Stimulated activated CD4-positive, alpha-beta T cell treated with anti-CD3 and anti-CD28 coated beads, Interleukin-15, amount 100 ng/mL, for 24 hours (primary cell): ENCODE measurements around the gene FREM1.

Source experiments
- DNase-seq: peaks from one replicate; pipeline ENCODE4 v3.0.0-alpha.2; 2020

Gene FREM1

DNA sequence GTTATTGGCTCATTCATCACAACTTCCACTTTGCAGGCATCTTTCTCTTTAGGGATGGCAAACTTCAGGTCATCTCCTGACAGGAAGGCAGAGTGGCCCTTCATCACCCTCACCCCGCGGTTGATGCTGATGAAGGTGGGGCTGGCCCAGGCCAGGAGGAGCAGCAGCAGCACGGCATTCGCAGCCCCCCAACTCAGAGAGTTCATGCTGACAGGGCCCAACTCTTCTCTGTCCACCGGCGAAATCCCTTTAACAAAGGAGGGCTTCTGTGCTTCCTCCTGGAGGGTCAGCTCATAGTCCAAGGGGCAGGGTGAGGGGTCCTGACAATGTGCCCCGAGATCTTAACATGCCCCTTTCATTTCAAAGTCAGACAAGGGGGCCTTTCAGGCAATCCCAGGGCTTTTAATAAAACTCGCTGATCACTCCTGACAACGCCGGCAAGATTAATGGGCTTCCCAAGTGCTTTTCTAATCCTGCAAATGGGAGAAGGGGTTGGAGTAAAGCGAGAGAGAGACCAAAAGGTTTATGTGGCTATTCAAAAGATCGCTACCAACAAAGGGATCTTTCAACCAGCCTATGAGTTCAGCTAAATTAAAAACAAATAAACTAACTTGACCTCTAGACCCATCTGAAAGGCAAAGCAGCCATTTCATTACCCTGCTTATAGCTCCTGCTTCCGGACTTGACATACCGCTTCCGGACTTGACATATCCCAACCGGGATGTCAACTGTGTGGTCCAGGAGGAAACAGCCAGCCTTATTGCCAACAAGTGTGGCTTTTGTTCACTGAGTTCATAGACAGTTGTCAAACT lies 41.2 kb downstream of the FREM1 start:
- DNase-seq = no peak

DNA sequence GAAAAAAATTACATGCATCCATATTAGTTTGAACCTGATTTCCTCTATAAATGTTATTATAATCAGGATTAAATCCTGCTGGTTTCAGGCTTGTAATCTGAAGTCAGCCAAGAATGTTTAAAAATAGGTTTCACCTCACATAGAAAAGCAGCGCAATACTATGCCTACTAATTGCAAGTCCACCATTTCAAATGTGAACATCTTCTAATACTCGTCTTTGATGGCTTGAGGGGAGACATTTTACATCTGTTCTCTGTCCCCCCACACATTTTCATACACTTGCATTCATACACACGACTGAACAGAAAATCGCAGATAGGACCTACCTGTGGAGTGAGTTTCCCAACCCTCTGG lies 41.8 kb downstream of the FREM1 start:
- DNase-seq = no peak

DNA sequence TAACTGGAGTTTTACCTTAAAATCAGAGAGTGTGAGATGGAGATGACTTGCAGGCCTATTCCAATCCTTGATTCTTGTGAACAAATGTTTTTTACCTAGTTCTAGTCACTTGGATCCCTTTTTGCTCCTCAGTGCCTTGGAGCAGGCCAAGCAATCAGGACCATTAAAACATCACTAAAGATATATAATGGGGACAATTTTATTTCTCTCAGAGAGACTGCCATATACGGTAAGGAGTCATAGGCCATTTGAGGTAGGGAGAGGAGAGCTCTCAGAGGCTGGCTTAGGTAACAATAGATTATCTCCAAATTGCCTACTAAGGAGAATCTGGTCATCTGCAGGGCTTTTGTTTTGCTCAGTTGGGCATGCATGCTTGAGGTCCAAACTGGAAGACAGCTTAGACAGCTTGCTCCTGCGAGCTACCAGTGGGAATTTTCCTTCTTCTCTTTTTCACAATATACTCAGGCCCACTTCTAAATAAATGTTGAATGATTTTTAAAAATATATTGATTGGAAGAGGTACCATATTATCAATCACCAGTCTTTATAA lies 44.0 kb downstream of the FREM1 start:
- no peak for DNase-seq

DNA sequence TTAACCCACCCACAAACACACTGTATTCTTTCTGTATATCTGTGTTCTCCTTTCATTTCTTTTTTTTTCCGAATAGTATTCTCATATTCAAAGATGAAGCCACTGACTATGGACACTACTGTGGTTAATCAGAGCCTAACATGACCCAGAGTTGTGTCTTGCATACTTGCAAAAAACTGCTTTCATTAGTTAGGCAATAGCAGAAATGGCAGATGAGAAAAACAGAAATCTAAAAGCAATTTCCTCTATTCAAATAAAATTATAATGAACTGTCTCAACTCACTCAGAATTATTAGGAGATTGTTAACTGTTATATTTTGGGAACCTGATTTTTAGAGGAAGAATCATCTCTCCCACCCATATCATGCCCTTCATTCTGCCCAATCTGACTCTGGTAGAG lies 45.9 kb downstream of the FREM1 start:
- no peak for DNase-seq

DNA sequence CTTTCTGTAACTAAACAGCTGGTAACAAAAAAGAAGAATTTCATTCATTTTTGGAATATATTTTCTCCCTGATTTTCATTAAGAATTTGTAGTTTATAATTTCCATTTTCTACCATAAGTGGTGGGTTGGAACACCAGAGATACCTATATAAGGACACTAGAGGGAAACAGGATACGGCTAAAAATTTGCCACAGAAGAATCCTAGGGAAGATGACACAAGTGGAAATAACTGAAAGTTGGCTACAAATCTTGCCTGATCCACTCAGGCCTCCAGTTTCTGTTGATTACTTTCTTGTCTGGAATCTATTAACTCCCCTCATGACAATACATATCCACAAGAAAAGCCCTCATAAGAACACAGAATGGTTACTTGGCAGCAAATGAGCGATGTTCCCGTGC lies 46.8 kb downstream of the FREM1 start:
- no peak for DNase-seq

DNA sequence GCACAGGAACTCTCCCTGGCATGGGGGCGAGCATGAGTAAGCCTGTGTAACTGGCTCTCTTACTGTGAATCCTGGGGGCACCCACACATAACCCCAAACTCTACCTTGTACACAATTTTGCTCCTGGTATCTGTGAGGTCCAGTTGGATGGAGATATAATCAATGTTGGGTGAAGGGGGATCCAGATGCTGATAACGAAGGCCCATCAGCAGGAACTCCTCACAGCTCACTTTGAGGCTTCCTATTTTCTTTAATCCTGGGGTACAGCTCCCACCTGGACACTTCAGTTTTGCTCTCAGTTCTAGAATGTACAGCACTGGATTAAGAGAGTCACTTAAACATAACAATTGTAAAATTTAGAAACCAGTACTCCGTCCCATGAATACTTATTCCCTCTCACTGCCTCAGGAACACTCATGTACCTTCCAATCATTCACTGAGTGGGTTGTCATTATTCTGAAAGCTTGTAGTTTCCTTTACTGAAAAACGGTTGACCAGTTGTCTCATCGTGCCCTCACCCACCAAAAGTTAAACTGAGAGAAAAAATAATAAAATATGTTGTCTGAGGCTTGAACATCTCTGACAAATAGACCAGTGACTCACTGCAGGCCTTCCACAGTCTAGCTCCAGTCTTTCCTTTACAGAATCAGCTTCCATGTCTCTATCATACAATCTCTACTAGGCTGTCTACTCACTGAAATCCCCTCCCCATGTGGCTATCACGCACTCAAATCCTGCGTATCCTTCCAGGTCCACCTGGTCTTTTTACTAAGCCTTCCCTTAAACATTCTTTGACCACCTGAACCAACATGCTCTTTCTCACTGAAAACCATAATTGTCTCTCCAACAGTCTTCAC lies 52.6 kb downstream of the FREM1 start:
- no peak for DNase-seq

DNA sequence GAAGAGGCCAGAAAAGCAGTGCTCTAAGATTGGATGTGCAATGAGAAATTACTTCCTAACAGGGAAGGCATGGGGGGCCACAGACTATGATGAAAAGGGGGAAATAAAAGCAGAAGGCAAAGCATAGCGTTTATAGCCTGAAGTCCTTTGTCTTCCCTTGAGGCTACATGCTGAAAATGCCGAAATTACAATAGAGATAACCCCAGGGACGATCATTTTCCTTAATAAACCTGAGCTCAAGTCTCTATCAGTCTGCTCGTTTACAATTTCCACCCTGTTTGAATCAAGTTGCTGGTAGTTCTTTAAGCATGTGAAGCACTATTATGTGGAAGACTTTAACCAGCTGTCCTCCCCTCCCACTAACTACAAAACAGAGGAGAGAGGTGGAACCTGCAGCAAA lies 60.4 kb downstream of the FREM1 start:
- DNase-seq = no peak

DNA sequence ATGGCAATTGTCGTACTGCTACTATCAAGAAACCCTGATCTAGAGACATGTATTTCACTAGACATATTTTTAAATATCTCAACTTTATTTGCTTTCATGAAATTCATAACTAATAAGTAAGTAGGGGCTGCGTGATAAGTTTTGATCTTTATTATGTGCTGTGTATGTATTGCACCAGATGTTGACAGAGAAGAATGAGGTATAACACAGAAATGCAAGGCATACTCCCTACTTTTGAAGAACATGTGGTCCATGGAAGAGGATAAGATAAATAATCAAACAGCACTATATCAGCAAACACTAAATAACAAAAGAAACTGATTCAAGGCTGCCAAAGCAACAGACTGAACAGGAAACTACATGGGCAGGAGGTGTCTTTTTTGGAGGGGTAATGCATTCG lies 60.9 kb downstream of the FREM1 start:
- no peak for DNase-seq

DNA sequence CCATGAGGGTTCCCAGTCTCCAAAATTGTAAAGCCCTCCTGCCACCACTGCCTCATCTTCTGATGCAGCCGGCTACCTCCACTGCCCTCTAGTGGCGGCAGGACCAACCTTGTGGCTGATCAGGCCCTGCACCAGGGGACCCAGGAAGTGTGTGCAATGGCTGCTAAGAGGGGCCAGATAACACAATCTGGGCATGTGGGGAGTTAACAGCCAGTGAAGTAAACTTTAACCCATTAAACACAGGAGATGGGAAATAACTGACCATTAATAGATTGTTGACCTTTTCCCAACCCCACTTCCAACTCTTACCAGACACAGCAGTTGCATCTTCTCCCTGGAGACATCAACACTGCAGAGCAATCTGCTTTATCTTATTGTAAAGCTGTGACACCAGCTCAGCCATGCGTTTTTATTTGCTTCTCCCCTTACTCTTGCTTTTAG lies 63.3 kb downstream of the FREM1 start:
- DNase-seq = peak; percentile 80

DNA sequence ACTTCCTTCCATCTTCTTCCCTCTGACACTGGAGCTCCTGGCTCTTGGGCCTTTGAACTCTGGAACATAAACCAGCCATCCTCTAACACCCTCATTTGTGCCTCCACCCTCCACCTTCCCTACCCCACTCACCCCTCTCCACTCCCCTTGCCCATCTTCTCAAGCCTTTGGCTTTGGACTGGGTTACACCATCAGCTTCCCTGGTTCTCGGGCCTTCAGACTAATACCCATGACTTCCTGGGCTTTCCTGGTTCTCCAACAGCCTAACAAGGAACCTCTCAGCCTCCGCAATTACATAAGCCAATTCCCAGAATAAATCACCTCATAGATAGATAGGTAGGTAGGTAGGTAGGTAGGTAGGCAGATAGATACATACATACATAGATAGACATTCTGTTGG lies 67.1 kb downstream of the FREM1 start:
- DNase-seq = no peak

DNA sequence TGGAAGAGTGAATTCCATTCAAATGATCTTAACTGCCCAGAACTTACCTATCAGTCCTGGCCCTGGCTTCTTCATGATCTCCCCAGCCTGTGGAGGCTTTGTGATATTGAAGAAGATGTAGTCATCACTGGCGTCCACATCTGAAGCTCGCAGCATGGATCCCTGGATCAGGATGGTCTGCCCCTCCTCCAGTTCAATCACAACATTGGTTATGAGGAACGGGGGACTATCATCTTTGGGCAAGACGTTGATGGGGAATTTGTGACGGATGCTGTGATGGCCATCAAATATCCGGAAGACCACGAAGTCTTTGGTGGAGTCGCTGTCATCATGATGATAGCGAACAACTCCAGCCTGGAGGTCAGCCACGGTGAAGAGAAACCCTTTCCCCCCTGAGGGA lies 68.0 kb downstream of the FREM1 start:
- no peak for DNase-seq

DNA sequence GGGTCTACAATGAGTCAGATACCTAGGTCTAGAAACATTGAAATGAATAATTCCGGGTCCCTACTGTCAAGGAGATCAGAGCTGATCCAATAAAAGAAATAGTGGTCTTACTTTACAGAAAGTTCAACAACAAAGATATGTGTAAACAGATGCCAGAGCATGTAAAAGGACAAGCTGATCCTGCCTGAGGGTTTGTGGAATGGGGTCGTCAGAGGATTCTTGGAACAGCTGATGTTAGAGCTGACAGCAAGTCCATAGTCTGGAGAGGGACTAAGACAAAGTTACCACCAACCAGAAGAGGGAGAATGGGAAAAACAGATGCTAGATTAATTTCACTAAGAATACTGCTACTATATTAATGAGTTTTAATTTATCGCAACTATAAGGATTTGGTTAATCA lies 71.5 kb downstream of the FREM1 start:
- DNase-seq = no peak

DNA sequence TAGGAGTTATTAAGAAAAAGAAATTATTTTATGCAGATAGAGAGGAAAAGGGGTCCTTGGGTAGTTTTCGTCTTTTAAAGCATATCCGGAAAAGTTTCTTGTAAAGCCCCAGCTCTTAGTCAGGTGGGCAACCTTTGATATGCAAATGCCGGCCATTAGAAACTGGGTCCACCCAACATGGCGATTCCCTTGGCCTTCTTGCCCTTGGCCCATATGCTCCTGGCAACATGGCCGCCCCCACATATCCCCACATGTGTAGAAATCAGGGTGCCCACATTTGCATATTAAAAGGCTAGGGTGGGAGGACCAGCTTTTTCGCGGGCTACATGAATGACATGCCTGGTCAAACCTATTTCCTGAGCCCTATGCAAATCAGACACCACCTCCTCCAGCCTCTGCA lies 73.3 kb downstream of the FREM1 start:
- DNase-seq = no peak

DNA sequence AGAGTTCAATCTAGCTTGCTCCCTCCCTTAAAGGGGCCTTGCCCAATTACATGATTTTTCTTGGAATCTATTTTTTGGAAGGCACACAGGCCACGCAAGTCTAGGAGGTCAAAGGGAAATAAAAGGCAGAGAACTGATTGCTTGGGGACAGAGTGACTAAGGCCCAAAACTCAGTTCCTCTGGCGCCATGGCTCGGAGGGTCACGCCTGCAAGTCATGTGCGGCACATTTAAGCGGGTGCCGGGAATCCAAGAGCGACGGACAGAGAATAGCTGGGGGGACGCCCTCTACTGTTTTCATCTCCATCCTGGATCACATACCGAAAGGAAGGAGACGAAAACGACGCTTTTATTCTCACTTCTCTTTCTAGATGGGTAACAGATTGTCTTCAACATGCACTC lies 78.6 kb downstream of the FREM1 start:
- DNase-seq = no peak

DNA sequence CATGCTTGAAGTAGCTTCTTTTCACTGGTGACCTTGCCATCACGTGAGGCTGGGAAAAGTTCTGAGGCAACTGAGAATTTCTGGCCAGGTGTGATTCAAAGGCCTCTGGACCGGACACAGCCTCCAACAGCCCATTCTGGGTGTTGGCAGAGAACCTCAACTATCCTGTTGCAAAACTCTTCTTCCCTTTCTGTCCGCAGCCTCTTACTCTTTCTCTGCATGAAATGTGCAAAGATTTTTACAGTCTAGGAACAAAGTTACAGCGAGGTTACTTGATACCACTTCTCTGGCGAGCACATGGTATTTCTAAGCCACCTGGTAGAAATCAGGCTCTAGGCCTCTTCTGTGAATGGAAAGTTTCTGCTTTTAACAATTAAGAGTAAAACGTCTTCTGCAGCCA lies 79.2 kb downstream of the FREM1 start:
- no peak for DNase-seq

DNA sequence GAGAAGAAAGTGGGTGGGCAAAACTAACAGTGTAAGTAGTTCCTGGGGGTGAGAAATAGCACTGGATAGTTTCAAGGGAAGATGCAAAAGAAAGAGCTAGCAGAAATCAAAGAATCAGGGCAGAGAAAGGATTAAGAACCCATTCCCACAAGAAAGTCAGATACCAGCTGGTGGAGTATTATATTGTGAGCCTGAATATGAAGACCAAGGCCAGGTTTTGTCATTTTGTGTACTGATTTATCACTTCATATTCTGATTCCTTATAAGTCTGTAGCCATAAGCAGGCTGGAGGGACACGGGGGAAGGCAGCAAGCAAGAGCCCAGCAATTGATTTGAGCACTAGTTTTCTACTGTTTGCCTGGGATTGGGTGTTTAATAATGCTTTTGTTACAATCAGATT lies 80.2 kb downstream of the FREM1 start:
- DNase-seq = no peak

DNA sequence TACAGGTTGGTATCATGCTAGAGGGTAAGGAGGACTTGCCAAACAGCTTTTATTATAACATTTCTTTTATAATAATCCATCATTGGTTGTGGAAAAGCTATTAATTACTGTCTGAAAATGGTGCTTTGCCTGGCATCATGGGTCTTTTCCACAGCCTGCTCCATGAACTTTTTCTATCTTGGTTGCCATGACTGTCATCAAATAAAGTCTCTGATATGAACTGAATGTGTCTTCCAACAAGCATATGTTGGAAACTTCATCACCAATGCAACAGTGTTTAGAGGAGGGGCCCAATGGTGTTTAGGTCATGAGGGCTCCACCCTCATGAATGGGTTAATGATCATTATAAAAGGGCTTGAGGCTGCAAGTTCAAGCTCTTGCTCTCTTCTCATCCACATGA lies 81.0 kb downstream of the FREM1 start:
- no peak for DNase-seq

DNA sequence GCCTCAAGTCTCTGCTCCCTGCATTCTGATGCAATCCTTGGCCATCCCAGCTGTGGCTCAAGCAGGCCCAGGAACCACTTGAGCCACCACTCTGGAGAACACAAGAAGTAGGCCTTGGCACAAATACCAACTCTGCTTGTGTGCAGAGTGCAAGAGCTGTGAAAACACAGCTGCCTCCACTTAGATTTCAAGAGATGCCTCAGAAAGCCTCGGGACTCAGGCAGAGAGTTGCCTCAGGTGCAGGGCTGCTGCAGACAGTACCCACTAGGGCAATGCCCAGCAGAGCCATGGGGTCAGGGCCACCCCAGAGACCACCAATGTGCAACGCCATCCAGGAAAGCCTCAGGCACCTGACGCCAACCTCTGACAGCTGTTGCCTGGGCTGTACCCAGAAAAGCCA lies 82.4 kb downstream of the FREM1 start:
- no peak for DNase-seq

DNA sequence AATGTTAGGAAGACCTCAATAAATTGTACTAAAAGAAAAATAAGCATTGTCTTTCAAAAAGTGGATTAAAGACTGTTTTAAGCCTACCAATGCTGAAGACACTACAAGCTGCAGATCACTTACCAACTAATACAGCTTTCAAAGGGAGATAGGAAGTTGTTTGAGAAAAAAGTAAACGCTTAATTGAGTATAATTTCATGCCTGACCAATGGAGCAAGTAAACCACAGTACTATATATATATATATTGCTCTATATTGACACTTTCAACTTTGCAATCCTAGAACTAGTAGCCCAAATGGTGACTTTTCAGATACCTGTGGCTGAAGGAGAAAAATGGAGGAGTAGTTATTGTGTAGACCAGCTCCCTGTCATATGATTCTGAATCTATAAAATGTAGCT lies 85.7 kb downstream of the FREM1 start:
- DNase-seq = no peak

DNA sequence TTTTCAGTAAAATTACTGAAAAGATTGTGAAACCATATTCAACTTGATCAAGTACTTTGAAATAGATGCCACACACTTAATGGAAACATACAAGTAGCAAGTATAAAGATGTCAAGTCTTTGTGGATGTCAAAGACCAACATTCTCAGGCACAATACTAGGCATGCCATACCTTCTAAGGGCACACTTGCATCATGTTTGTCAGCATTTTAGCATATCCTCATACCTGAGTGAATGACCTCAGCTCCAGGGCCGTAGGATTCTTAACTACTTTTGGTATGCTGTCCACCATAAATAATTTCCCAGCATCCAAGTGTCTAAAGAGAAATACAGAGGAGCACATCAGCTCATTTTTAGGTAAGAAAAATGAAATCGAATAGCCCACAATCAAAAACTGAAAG lies 86.4 kb downstream of the FREM1 start:
- no peak for DNase-seq

DNA sequence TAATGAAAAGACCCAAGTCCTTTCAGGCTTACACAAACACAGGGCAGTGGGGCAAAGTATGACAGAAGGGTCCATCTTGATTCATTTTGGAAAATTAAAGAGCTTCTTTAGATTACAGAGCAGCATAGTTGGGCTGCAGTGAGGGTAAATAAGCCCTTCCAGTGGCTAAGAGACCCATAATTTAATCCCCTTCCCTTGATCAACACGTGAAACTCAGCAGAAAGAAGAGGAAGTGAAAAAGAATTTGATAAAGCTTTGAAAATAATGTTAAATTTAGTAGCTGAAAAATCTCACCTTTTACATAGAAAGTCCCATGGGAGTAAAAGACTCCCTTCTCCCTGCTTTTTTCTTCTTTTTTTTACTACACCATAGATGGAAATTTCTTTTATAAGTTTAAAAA lies 87.6 kb downstream of the FREM1 start:
- no peak for DNase-seq

DNA sequence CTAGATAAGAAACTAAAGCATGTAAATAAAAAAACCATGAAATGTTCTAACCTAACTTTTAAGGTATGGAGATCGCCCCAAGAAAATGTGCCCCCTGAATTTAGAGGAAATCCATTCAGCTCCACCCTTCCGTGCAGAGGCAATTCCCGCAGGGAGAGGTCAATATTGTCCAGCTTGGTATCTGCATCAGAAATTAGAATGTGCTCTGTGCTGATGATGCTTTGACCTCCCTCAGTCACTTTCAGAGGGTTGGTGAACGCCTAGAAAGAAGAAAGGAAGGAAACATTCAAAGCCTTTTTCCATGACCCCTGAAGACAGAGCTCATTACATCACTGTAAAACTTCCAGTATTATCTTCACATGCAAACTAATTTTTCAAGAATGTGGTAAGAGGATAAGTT lies 91.0 kb downstream of the FREM1 start:
- no peak for DNase-seq

DNA sequence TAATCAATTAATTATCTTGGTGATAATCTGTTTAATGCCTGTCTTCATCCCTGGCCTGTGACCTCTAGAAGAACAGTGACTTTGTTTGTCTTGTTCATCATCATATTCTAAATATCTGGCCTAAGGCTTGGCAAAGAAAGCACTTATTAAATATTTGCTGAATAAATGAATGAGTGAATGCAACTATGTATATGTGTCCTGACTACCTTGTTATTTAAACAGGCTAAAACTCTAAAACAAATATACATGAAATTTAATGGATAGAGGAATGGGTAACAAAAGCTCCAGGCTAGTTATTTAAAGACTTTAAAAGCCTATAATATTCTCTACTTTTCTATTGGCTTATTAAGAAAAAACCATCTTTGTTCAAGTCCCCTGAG lies 96.0 kb downstream of the FREM1 start:
- no peak for DNase-seq
